Astrocyte (in vitro differentiated cells and primary cell): ENCODE results near the gene TBL1XR1.

Experiments
- CTCF ChIP-seq: IDR thresholded peaks from 2 replicates; pipeline ENCODE4 v1.5.1; 2011; ENCODE audit warnings: low read depth, mild to moderate bottlenecking, inconsistent platforms, low read length, moderate library complexity; ENCODE audit not compliant: insufficient read depth
- EZH2 ChIP-seq: IDR thresholded peaks from 2 replicates; pipeline ENCODE4 v1.6.1; 2012; ENCODE audit warnings: mild to moderate bottlenecking, low read length, inconsistent platforms; ENCODE audit not compliant: insufficient read depth

DNA sequence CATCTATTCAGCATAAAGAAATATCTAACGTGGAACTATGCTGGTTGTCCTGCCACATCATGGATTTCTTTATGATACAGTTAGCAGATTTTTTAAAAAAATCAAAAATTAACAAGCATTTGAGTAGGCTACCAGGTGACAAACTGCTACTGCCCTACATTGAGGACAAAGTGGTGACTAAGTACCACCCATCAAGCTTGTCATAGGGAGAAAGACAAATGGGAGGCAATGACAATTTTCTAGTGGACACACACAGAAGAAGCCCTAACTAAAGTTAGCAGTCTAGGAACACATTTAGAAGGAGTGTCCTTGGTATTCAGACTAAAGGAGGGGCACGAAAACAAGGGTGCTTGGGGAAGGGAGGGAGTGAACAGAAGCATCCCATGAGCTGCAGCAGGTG is 131.2 kb downstream of the TBL1XR1 start:
- TF ChIP-seq CTCF, result no peak
- no peak for TF ChIP-seq EZH2
